PC-3 (cell line): ENCODE data around the gene CBX2. TPM values are rescaled to one million over a fixed set of nuclear protein-coding genes. Genes with fewer than 3 reads are reported as not detected.

Experiments
- ATAC-seq: fragments of 200-7000 bp; cut with Tn5 transposase; 2 replicates; pipeline ENCODE4 v1.9.1; 2020; ENCODE audit warnings: mild to moderate bottlenecking, moderate library complexity
- BruUV-seq: library from RNA; stranded (reverse); fragments of 400-500 nt; replicated peaks from 2 replicates; lab custom pipeline; 2021; lab: Mats Ljungman, UMichigan
- CTCF ChIA-PET: fragments of 300-600 bp; sonication (Branson Sonifier 250); formaldehyde crosslinking; loops from one replicate; lab custom pipeline; 2022; ENCODE audit warnings: antibody characterized with exemption; lab: Charles Lee
- POLR2A ChIA-PET: fragments of 300-600 bp; sonication (Branson Sonifier 250); formaldehyde crosslinking; loops from one replicate; lab custom pipeline; 2022; ENCODE audit warnings: antibody characterized with exemption; ENCODE audit not compliant: unreplicated experiment; lab: Charles Lee
- DNase-seq: peaks from one replicate; pipeline ENCODE4 v3.0.0-alpha.2; 2015
- H2AFZ ChIP-seq: fragments of 300-600 bp; sonication (generic); 2 replicates; pipeline ENCODE4 v1.6.0; 2016; ENCODE audit warnings: antibody characterized with exemption, low read length
- H3F3A ChIP-seq: fragments of 300-600 bp; sonication (generic); one replicate; pipeline ENCODE4 v1.6.0; 2017; ENCODE audit warnings: antibody characterized with exemption, low read length, control low read depth, mild to moderate bottlenecking; ENCODE audit not compliant: unreplicated experiment
- H3K27ac ChIP-seq: fragments of 300-600 bp; sonication (generic); 2 replicates; pipeline ENCODE4 v1.5.1; 2016; ENCODE audit warnings: mild to moderate bottlenecking, low read length
- H3K27me3 ChIP-seq: fragments of 300-600 bp; sonication (generic); 2 replicates; pipeline ENCODE4 v1.6.1; 2016; ENCODE audit warnings: low read length, mixed read lengths
- H3K36me3 ChIP-seq: fragments of 300-600 bp; sonication (generic); 2 replicates; pipeline ENCODE4 v1.6.1; 2016; ENCODE audit warnings: low read depth, mixed run types, low read length, mixed read lengths
- H3K4me1 ChIP-seq: fragments of 300-600 bp; sonication (generic); 2 replicates; pipeline ENCODE4 v1.5.1; 2016; ENCODE audit warnings: low read length; ENCODE audit not compliant: insufficient read depth
- H3K4me2 ChIP-seq: fragments of 300-600 bp; sonication (generic); 2 replicates; pipeline ENCODE4 v1.6.0; 2016; ENCODE audit warnings: low read length
- H3K4me3 ChIP-seq: fragments of 300-600 bp; sonication (generic); 2 replicates; pipeline ENCODE4 v1.5.1; 2016; ENCODE audit warnings: mild to moderate bottlenecking, low read length, mixed read lengths
- H3K79me2 ChIP-seq: fragments of 300-600 bp; sonication (generic); 2 replicates; pipeline ENCODE4 v1.6.1; 2017; ENCODE audit warnings: low read length, mixed read lengths
- H3K9ac ChIP-seq: fragments of 300-600 bp; sonication (generic); 2 replicates; pipeline ENCODE4 v1.6.0; 2016; ENCODE audit warnings: mild to moderate bottlenecking, low read length
- H3K9me2 ChIP-seq: fragments of 300-600 bp; sonication (generic); replicated peaks from 2 replicates; pipeline ENCODE4 v1.6.1; 2016; ENCODE audit warnings: mixed run types, low read length, mixed read lengths
- H3K9me3 ChIP-seq: fragments of 300-600 bp; sonication (generic); 2 replicates; pipeline ENCODE4 v1.6.1; 2016; ENCODE audit warnings: low read length, mixed read lengths
- H4K20me1 ChIP-seq: fragments of 300-600 bp; sonication (generic); 2 replicates; pipeline ENCODE4 v1.6.1; 2016; ENCODE audit warnings: low read length, mixed read lengths
- CTCF ChIP-seq: fragments of 300-600 bp; sonication (generic); conservative IDR thresholded peaks from 2 replicates; pipeline ENCODE4 v1.5.1; 2017; ENCODE audit warnings: antibody characterized with exemption, low read depth, mild to moderate bottlenecking, low read length
- EZH2 ChIP-seq: fragments of 300-600 bp; sonication (generic); IDR thresholded peaks from one replicate; pipeline ENCODE4 v1.6.1; 2017; ENCODE audit warnings: antibody characterized with exemption, mild to moderate bottlenecking, low read length; ENCODE audit not compliant: unreplicated experiment
- EZH2phosphoT487 ChIP-seq: fragments of 300-600 bp; sonication (generic); IDR thresholded peaks from 2 replicates; pipeline ENCODE4 v1.6.1; 2018; ENCODE audit warnings: mild to moderate bottlenecking, antibody characterized with exemption, low read length, borderline replicate concordance
- intact Hi-C: fragments of 100-400 bp; cut with micrococcal nuclease; formaldehyde crosslinking; loops from 2 replicates; pipeline ENCODE4 v1.9.0; 2023
- total RNA-seq: library from RNA; depleted of rRNA; stranded (reverse); fragments of >200 nt; gene quantifications from 2 replicates; pipeline ENCODE4 v1.2.3, GENCODE V29; 2014

The CBX2 gene
- total RNA-seq, 1 experiment from 2014 or later: 39.2 TPM

- TF ChIP-seq CTCF (no peak), EZH2 (no peak)
- Histone ChIP-seq H3K9me2 (no peaks in the 10 kb centered on the region), H2AFZ (no peak overlapping the region), H3K27ac (no peak overlapping the region), H3K4me2 (no peak overlapping the region), H3K4me1 (peaks cover 21% of the 10 kb centered on the region), H3K36me3 (no peaks in the 10 kb centered on the region), H3K9ac (no peak overlapping the region), H3F3A (no peaks in the 10 kb centered on the region), H4K20me1 (no peaks in the 10 kb centered on the region), H3K79me2 (no peaks in the 10 kb centered on the region), H3K4me3 (no peak overlapping the region), H3K9me3 (no peaks in the 10 kb centered on the region), H3K27me3 (no peaks in the 10 kb centered on the region)
- no TSS peak for BruUV-seq
- ATAC-seq (no peak), DNase-seq (no peak)
- ChIA-PET CTCF (no interaction called here), POLR2A (no interaction called here)
- intact Hi-C loops: no loop called here
Observed at GRCh38 chr17:79737046-79737921, 40.7 kb upstream of the CBX2 start.

- POLR2A ChIA-PET: no interaction called here
- no peak overlapping the region for H3K4me2 ChIP-seq
- CTCF ChIA-PET: no interaction called here
Observed at GRCh38 chr17:79737922-79738578, 39.9 kb upstream of the CBX2 start.

More at GRCh38 chr17:79737922-79738578, 39.9 kb upstream of the CBX2 start:
- Histone ChIP-seq H4K20me1 (no peaks in the 10 kb centered on the region), H3K79me2 (no peaks in the 10 kb centered on the region), H3F3A (no peaks in the 10 kb centered on the region), H3K36me3 (no peaks in the 10 kb centered on the region), H3K9ac (no peak overlapping the region), H2AFZ (no peak overlapping the region), H3K27ac (no peak overlapping the region), H3K9me3 (no peaks in the 10 kb centered on the region), H3K4me1 (peaks cover 22% of the 10 kb centered on the region), H3K4me3 (no peak overlapping the region), H3K9me2 (no peaks in the 10 kb centered on the region), H3K27me3 (no peaks in the 10 kb centered on the region)
- BruUV-seq: no TSS peak
- no peak for DNase-seq
- intact Hi-C loops: no loop called here
- ATAC-seq: no peak
- TF ChIP-seq EZH2phosphoT487 (no peak), CTCF (no peak), EZH2 (no peak)
